Body of pancreas (tissue), 4 donors: ENCODE results near the gene AK1. TPM values are rescaled to one million over a fixed set of nuclear protein-coding genes. Genes with fewer than 3 reads are reported as not detected.

Source experiments
- ATAC-seq: fragments of 150-250 bp; one replicate; pipeline ENCODE4 v1.9.1; 2016
- DNase-seq, 4 donors: peaks; one replicate each; pipeline ENCODE4 v3.0.0-alpha.2; 2019
- H3K27ac ChIP-seq, 4 donors: fragments of 200-600 bp; sonication (generic); 1 replicate in 3 of 4; 2 replicates in 1 of 4; pipeline versions ENCODE4 v1.5.1 to v1.6.1; 2016 to 2019; ENCODE audit warnings: mild to moderate bottlenecking in 1 of 4, mixed read lengths in 1 of 4, moderate library complexity in 1 of 4
- H3K27me3 ChIP-seq, 2 donors: fragments of 200-600 bp; sonication (generic); one replicate each; pipeline ENCODE4 v1.6.0; 2016; ENCODE audit warnings: mild to moderate bottlenecking in 1 of 2
- H3K36me3 ChIP-seq, 2 donors: fragments of 200-600 bp; sonication (generic); replicated peaks in 1 of 2; 2 replicates each; pipeline ENCODE4 v1.5.1; 2016; ENCODE audit warnings: low read depth in 2 of 2; ENCODE audit not compliant: insufficient read depth in 1 of 2
- H3K4me1 ChIP-seq: fragments of 200-600 bp; sonication (generic); one replicate; pipeline ENCODE4 v1.6.0; 2016
- H3K4me3 ChIP-seq, 2 donors: fragments of 200-600 bp; sonication (generic); 1 replicate in 1 of 2; 2 replicates in 1 of 2; pipeline ENCODE4 v1.5.1; 2016 to 2019
- H3K9me3 ChIP-seq, 3 donors: fragments of 200-600 bp; sonication (generic); 1 replicate in 2 of 3; 2 replicates in 1 of 3; pipeline ENCODE4 v1.5.1; 2016
- CTCF ChIP-seq, 7 experiments: fragments of 450-650 bp in 4 of 7; fragments of 200-600 bp in 3 of 7; sonication (generic) in 3 of 7; IDR thresholded peaks; one replicate each; pipeline ENCODE4 v1.5.1; 2016 to 2019; ENCODE audit warnings: antibody characterized with exemption in 7 of 7
- POLR2A ChIP-seq, 3 donors: fragments of 450-650 bp; IDR thresholded peaks; one replicate each; pipeline ENCODE4 v1.6.1; 2016; ENCODE audit warnings: antibody characterized with exemption in 3 of 3, mild to moderate bottlenecking in 2 of 3
- WGBS, 2 donors: methylation state at CpG; one replicate each; pipeline ENCODE4 v1.1.5; 2017; 5-methylcytosine and 5-hydroxymethylcytosine counted together
- intact Hi-C: fragments of 100-400 bp; cut with DNase I; formaldehyde crosslinking; loops from one replicate; pipeline ENCODE4 v1.15.1; 2023
- total RNA-seq, 2 donors: library from RNA; depleted of rRNA; stranded (reverse); fragments of >200 nt; gene quantifications; one replicate each; pipeline ENCODE4 v1.1.0, GENCODE V29; 2016

The AK1 gene
- 10 to 100 TPM in 1 of 2 donors, 1 to 10 TPM in 1; 8.8 to 23.7 TPM for total RNA-seq

GRCh38 chr9:127877566-127877998 lies at the start of gene AK1:
Gene AK1 (minus strand): TSS chr9:127877675. CDS start chr9:127874617, 3,058 bp downstream.
- Histone ChIP-seq H3K9me3 (no peaks in the 10 kb centered on the region), H3K4me3 (peak within 1 kb of the TSS; percentile 26 to 34), H3K27ac (peak within 1 kb of the TSS; percentile 51 to 74 (median 62)), H3K27me3 (no peaks in the 10 kb centered on the region), H3K4me1 (peaks cover 45% of the 10 kb centered on the region), H3K36me3 (no peaks in the 10 kb centered on the region)
- intact Hi-C loops, result loop anchor here (10.0 kb wide), 2 partner anchors 143 to 283 kb away; partner anchors contain the start of gene TOR2A
- ATAC-seq (peak; percentile 82), DNase-seq (peak; percentile 80 to 89 (median 84))
- peak; percentile 49 to 54 (median 54) for TF ChIP-seq POLR2A (IDR thresholded peaks at IDR 0.05)
- no peak for TF ChIP-seq CTCF (IDR thresholded peaks at IDR 0.05)
- 0 to 1% methylated on average over 6 to 44 of the region's 44 CpGs for WGBS, 2 donors

- WGBS, 2 donors, result 14 to 30% methylated on average over 12 to 19 of the region's 19 CpGs
- no peak for ATAC-seq
- peaks cover 37% of the 10 kb centered on the region for H3K4me1 ChIP-seq
- H3K36me3 ChIP-seq, result no peaks in the 10 kb centered on the region
- intact Hi-C loops, result no loop called here
- no peaks in the 10 kb centered on the region for H3K27me3 ChIP-seq
- TF ChIP-seq CTCF (IDR thresholded peaks at IDR 0.05) (no peak), POLR2A (IDR thresholded peaks at IDR 0.05) (no peak)
- no peak for DNase-seq
- H3K27ac ChIP-seq, result no peak overlapping the region
- H3K9me3 ChIP-seq, result no peaks in the 10 kb centered on the region
- H3K4me3 ChIP-seq, result no peak overlapping the region
These were observed 49.4 kb upstream of the AK1 start for GRCh38 chr9:127926906-127927200.

GRCh38 chr9:127925959-127926905 lies 48.8 kb upstream of the AK1 start:
- intact Hi-C loops, result no loop called here
- Histone ChIP-seq H3K4me1 (peaks cover 37% of the 10 kb centered on the region), H3K27me3 (no peaks in the 10 kb centered on the region), H3K9me3 (no peaks in the 10 kb centered on the region), H3K4me3 (no peak overlapping the region), H3K27ac (no peak overlapping the region), H3K36me3 (no peaks in the 10 kb centered on the region)
- TF ChIP-seq POLR2A (IDR thresholded peaks at IDR 0.05) (no peak), CTCF (IDR thresholded peaks at IDR 0.05) (no peak)
- DNase-seq, result no peak
- no peak for ATAC-seq
- WGBS, 2 donors, result 78 to 88% methylated on average over 11 to 14 of the region's 14 CpGs

DNA sequence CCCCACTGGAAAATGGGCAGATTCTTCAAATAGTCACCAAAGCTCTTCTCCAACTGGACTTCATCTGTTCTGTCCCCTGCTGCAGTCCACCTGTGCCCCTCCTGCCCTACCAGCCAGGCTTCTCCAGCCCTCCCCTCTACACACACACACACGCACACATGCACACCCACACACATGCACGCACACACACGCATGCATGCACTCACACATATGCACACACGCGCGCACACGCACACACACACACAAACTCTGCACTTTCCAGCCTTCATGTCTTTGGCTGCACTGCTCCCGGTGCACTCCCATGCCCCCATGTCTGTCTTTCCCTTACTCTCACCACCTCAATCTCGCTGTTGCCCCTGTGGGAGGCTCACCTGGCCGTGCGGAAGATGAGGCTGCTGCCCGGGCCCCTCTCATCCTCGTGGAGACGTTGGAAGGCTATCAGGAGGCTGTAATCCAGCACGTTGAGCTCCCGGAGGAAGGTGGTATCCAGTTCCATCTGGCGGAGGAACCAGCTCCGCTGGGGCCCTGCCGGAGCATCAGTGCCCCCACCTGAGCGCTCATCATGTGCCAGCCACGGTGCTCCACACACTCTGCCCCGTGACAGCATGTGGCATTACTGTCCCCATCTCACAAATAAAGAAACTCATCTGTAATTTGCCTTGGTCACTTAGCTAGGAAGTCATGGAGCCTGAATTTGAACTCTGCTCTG lies 47.4 kb upstream of the AK1 start:
- WGBS, 2 donors, result 79 to 88% methylated on average over 20 of the region's 22 CpGs
- TF ChIP-seq POLR2A (IDR thresholded peaks at IDR 0.05) (no peak), CTCF (IDR thresholded peaks at IDR 0.05) (no peak)
- H3K27ac ChIP-seq, result no peak overlapping the region
- intact Hi-C loops, result loop anchor here (5.0 kb wide), 2 partner anchors 193 to 333 kb away; no protein-coding TSS in a partner anchor
- no peak overlapping the region for H3K4me3 ChIP-seq
- H3K36me3 ChIP-seq, result no peaks in the 10 kb centered on the region
- no peaks in the 10 kb centered on the region for H3K27me3 ChIP-seq
- H3K9me3 ChIP-seq, result no peaks in the 10 kb centered on the region
- DNase-seq (no peak), ATAC-seq (no peak)
- peaks cover 30% of the 10 kb centered on the region for H3K4me1 ChIP-seq
